Natural killer cell (primary cell): ENCODE measurements around the gene ITGAE. TPM values are rescaled to one million over a fixed set of nuclear protein-coding genes. Genes with fewer than 3 reads are reported as not detected.

Experiments used
- ATAC-seq, 3 donors: fragments of 150-1000 bp in 2 of 3; fragments of 200-7000 bp in 1 of 3; cut with Tn5 transposase; 1 replicate in 1 of 3; 2 replicates in 2 of 3; pipeline ENCODE4 v1.10.0; 2021; ENCODE audit warnings: mild to moderate bottlenecking in 2 of 3, moderate library complexity in 2 of 3
- DNase-seq, 2 donors: peaks; one replicate each; pipeline versions ENCODE4 v3.0.0 to v3.0.0-alpha.2; 2013 to 2021; ENCODE audit warnings: mixed read lengths in 1 of 2
- H3K27ac ChIP-seq: one replicate; pipeline ENCODE4 v1.5.1; 2013; ENCODE audit warnings: mild to moderate bottlenecking, low read length
- H3K27me3 ChIP-seq: one replicate; pipeline ENCODE4 v1.6.1; 2013; ENCODE audit warnings: low read length; ENCODE audit not compliant: control insufficient read depth, insufficient read depth
- H3K36me3 ChIP-seq: one replicate; pipeline ENCODE4 v1.6.1; 2013; ENCODE audit warnings: low read length; ENCODE audit not compliant: control insufficient read depth, insufficient read depth
- H3K4me1 ChIP-seq: one replicate; pipeline ENCODE4 v1.6.1; 2013; ENCODE audit warnings: low read length; ENCODE audit not compliant: control insufficient read depth, insufficient read depth
- H3K4me3 ChIP-seq: one replicate; pipeline ENCODE4 v1.5.1; 2013; ENCODE audit warnings: low read length
- H3K9me3 ChIP-seq: one replicate; pipeline ENCODE4 v1.6.1; 2013; ENCODE audit warnings: low read length; ENCODE audit not compliant: control insufficient read depth, insufficient read depth
- H3K27ac Mint-ChIP-seq, 2 donors: one replicate each; pipeline ENCODE4 v1.8.0; 2022; ENCODE audit warnings: mild to moderate bottlenecking in 2 of 2, mixed read lengths in 2 of 2, moderate library complexity in 1 of 2
- H3K27me3 Mint-ChIP-seq, 2 donors: one replicate each; pipeline ENCODE4 v1.8.0; 2022; ENCODE audit warnings: low read depth in 2 of 2, mixed read lengths in 2 of 2
- H3K36me3 Mint-ChIP-seq: one replicate; pipeline ENCODE4 v1.8.0; 2022; ENCODE audit warnings: mixed read lengths
- H3K4me1 Mint-ChIP-seq, 2 donors: one replicate each; pipeline ENCODE4 v1.8.0; 2022; ENCODE audit warnings: mixed read lengths in 2 of 2
- H3K4me3 Mint-ChIP-seq: one replicate; pipeline ENCODE4 v1.8.0; 2022; ENCODE audit warnings: mild to moderate bottlenecking, moderate library complexity, mixed read lengths
- H3K9me3 Mint-ChIP-seq, 2 donors: one replicate each; pipeline ENCODE4 v1.8.0; 2022; ENCODE audit warnings: mixed read lengths in 2 of 2
- CTCF ChIP-seq: fragments of 200-600 bp; IDR thresholded peaks from one replicate; pipeline ENCODE4 v1.8.0; 2022; ENCODE audit warnings: antibody characterized with exemption
- WGBS: methylation state at CpG from one replicate; pipeline ENCODE4 v1.1.7; 2013; ENCODE audit warnings: missing lambda C conversion rate; ENCODE audit not compliant: insufficient coverage; 5-methylcytosine and 5-hydroxymethylcytosine counted together
- intact Hi-C: fragments of 100-400 bp; cut with micrococcal nuclease; formaldehyde crosslinking; loops from one replicate; pipeline ENCODE4 v1.14.2; 2022
- total RNA-seq, 4 donors: library from RNA; stranded (reverse); fragments of 120-200 nt in 1 of 4; gene quantifications; one replicate each; pipeline versions ENCODE4 v1.2.3 to v1.2.4, GENCODE V29; 2013 to 2022

The ITGAE gene
- total RNA-seq, 3 donors from 2014 or later (not counting 1 experiment from before 2014, with no cell fraction given), result 12.8 to 13.8 (median 13.8) TPM

DNA sequence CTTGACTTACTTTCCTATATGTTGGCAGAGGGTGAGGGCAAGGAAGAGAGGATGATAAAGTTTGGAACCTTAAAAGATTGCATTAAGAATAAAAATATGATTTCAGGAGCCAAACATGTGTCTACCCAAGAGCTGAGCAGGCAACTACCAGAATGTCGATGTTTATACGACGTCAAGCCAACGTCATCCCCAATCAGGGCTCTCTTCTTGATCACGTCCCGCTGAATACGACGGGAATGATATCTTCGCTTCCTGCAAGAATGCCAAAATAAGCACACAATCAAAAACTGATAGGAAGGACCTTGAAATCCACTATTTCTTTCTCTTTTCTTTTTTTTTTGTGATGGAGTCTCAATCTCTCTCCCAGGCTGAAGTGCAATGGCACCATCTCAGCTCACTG, 20.1 kb upstream of the ITGAE start:
- DNase-seq (no peak), ATAC-seq (no peak)
- Mint-ChIP-seq H3K27ac (no peak overlapping the region), H3K4me1 (no peaks in the 10 kb centered on the region), H3K27me3 (no peaks in the 10 kb centered on the region), H3K9me3 (no peaks in the 10 kb centered on the region), H3K36me3 (peaks cover 22% of the 10 kb centered on the region), H3K4me3 (no peak overlapping the region)
- Histone ChIP-seq H3K9me3 (no peaks in the 10 kb centered on the region), H3K4me1 (no peaks in the 10 kb centered on the region), H3K27me3 (no peaks in the 10 kb centered on the region), H3K36me3 (peaks cover 82% of the 10 kb centered on the region), H3K27ac (no peak overlapping the region), H3K4me3 (no peak overlapping the region)
- no peak for TF ChIP-seq CTCF
- 97% methylated on average over 9 of the region's 9 CpGs for WGBS
- intact Hi-C loops, result no loop called here

- peaks cover 86% of the 10 kb centered on the region for H3K36me3 ChIP-seq
- no peak overlapping the region for H3K27ac ChIP-seq
Measured at GRCh38 chr17:3818786-3819185, 17.8 kb upstream of the ITGAE start.

GRCh38 chr17:3817851-3818605, 17.0 kb upstream of the ITGAE start:
- Histone ChIP-seq H3K4me3 (no peak overlapping the region), H3K4me1 (no peaks in the 10 kb centered on the region), H3K27me3 (no peaks in the 10 kb centered on the region), H3K36me3 (peaks cover 87% of the 10 kb centered on the region), H3K27ac (no peak overlapping the region), H3K9me3 (no peaks in the 10 kb centered on the region)
- Mint-ChIP-seq H3K4me3 (no peak overlapping the region), H3K27ac (no peak overlapping the region), H3K36me3 (peaks cover 29% of the 10 kb centered on the region), H3K4me1 (no peaks in the 10 kb centered on the region), H3K9me3 (no peaks in the 10 kb centered on the region), H3K27me3 (no peaks in the 10 kb centered on the region)
- WGBS, result 98% methylated on average over 10 of the region's 12 CpGs
- intact Hi-C loops, result no loop called here
- ATAC-seq (no peak), DNase-seq (no peak)
- TF ChIP-seq CTCF, result no peak

More at GRCh38 chr17:3818786-3819185, 17.8 kb upstream of the ITGAE start:
- H3K27ac Mint-ChIP-seq, result no peak overlapping the region
- Histone ChIP-seq H3K4me1 (no peaks in the 10 kb centered on the region), H3K9me3 (no peaks in the 10 kb centered on the region), H3K27me3 (no peaks in the 10 kb centered on the region), H3K4me3 (no peak overlapping the region)
- H3K4me3 Mint-ChIP-seq, result no peak overlapping the region
- no peak for DNase-seq
- H3K36me3 Mint-ChIP-seq, result peaks cover 29% of the 10 kb centered on the region
- 77% methylated on average over 6 of the region's 6 CpGs for WGBS
- intact Hi-C loops, result no loop called here
- TF ChIP-seq CTCF, result no peak
- H3K4me1 Mint-ChIP-seq, result no peaks in the 10 kb centered on the region
- no peaks in the 10 kb centered on the region for H3K27me3 Mint-ChIP-seq
- H3K9me3 Mint-ChIP-seq, result no peaks in the 10 kb centered on the region
- ATAC-seq, result no peak

DNA sequence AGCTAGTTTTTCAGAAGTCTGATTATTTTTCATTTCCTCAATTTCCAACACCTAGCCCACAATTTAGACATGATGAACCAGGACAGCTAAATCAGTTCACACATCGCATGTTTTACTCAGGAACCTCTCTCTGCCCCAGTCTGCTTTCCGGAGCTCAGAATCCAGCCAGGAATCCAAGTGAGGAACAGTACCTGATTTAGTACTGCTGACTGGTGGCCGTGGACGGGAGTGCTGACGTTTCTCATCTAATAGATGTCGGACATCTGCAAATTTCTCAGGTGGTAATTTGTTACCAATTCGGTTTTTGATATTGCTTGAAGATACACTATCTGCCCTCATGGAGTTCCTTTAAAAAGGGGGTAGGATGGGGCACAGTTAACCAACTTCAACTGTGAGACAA, 14.9 kb upstream of the ITGAE start:
- no peak for TF ChIP-seq CTCF
- no peak for DNase-seq
- Histone ChIP-seq H3K9me3 (no peaks in the 10 kb centered on the region), H3K27me3 (no peaks in the 10 kb centered on the region), H3K4me1 (no peaks in the 10 kb centered on the region), H3K4me3 (no peak overlapping the region), H3K36me3 (peaks cover 85% of the 10 kb centered on the region), H3K27ac (no peak overlapping the region)
- ATAC-seq, result no peak
- Mint-ChIP-seq H3K4me3 (no peak overlapping the region), H3K27me3 (no peaks in the 10 kb centered on the region), H3K36me3 (peaks cover 27% of the 10 kb centered on the region), H3K9me3 (no peaks in the 10 kb centered on the region), H3K27ac (no peak overlapping the region), H3K4me1 (no peaks in the 10 kb centered on the region)
- 93% methylated on average over 7 of the region's 7 CpGs for WGBS
- intact Hi-C loops, result no loop called here
